ENCODE measurements around the gene EGFL7.

The EGFL7 gene

DNA sequence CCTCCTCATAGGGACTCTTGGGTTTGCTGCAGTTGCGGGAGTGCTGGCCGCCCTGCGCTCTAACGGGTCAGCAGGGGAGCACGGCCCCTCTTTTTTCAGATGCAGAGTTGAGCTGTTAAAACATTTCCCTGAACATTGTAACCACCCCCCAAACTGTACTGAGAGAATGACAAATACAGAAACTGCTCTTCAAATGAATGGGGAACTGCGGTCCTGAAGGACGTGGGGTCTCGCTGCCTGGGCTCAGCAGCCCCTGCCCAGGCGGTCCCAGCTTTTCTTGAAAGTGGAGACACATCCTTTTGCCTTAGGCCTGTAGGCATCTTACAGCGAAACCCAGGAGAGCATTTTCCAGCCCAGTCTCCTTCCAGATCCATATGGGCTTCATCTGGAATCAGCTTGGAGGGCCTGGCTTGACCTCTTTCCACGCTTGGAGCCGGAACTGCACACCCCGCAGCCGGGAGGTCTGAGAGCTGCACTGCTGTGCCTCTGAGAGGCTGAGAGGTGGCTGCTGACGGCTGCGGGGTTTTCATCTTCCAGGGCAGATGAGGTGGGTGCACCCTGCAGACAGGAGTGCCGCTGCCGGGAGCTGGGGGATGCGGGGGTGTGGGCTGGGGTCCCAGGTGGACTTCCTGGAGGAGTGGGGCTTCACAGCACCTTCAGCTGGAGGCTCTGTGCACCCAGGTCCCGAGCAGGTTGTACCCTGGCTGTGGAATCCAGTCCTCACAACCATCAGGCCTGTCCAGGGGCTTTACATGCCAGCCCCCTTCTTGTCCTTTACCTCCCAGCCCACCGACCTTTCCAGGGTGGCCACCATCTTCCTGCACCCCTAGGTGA is 25.8 kb downstream of the EGFL7 start:
- CTCF ChIA-PET = interaction anchor here (0.9 to 3.9 kb wide), 4 partner anchors 13 to 326 kb away, joined by 3 to 19 read pairs (median 8); no protein-coding TSS in a partner anchor
- H3K9me3 ChIP-seq (ENCODE audit: control insufficient read depth, insufficient read depth, low read depth, low read length) = no peaks in the 10 kb centered on the region
- H3K4me3 ChIP-seq (ENCODE audit: low read depth, low read length) = no peak overlapping the region
- H3K4me1 ChIP-seq (ENCODE audit: control insufficient read depth, insufficient read depth, low read length) = peaks cover 5% of the 10 kb centered on the region
- H3K27ac ChIP-seq (ENCODE audit: extremely low read depth, low read depth, low read length) = no peak overlapping the region
- peak; percentile 81 for TF ChIP-seq ZNF121 (tag by site-specific recombination; IDR thresholded peaks at IDR 0.05)
- 0 out of 2 replicates have a peak, but pooled peaks have one; percentile 39 for TF ChIP-seq ZBTB17 (tag by site-specific recombination; IDR thresholded peaks at IDR 0.05)
- TF ChIP-seq ZXDB (tag by site-specific recombination; IDR thresholded peaks at IDR 0.05) = no peak
- TF ChIP-seq, protein P1, sequence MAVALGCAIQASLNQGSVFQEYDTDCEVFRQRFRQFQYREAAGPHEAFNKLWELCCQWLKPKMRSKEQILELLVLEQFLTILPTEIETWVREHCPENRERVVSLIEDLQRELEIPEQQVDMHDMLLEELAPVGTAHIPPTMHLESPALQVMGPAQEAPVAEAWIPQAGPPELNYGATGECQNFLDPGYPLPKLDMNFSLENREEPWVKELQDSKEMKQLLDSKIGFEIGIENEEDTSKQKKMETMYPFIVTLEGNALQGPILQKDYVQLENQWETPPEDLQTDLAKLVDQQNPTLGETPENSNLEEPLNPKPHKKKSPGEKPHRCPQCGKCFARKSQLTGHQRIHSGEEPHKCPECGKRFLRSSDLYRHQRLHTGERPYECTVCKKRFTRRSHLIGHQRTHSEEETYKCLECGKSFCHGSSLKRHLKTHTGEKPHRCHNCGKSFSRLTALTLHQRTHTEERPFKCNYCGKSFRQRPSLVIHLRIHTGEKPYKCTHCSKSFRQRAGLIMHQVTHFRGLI (tag by site-specific recombination; IDR thresholded peaks at IDR 0.05) = no peak
- POLR2A ChIA-PET = interaction anchor here (0.7 to 3.6 kb wide), 4 partner anchors 12 to 518 kb away, joined by 3 to 22 read pairs (median 12); no protein-coding TSS in a partner anchor
- peaks cover 0 to 7% of the 10 kb centered on the region in 2 experiments; a peak in 1 of 3 replicates for H3K36me3 ChIP-seq (ENCODE audit: control insufficient read depth in 2 of 2, insufficient read depth in 1 of 2, low read length in 2 of 2)

DNA sequence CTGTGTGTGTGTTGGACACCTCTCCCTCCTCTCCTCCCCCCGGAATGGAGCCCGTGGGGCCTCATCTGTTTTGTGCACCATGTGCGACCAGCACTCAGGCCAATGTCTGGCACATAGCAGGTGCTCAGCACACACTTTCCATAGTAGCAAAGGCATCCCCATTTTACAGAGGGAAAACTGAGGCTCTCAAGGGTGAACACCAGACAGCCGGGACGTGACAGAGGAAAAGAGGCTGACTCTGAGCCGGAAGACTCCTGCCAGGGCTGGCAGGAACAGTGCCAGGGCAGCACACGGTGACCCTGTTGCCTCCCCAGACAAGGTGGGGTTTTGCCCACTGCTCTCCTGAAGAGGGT is 26.4 kb downstream of the EGFL7 start:
- H3K4me1 ChIP-seq (ENCODE audit: control insufficient read depth, insufficient read depth, low read length) = peaks cover 5% of the 10 kb centered on the region
- CTCF ChIA-PET = interaction anchor here (1.1 to 3.9 kb wide), 2 partner anchors 17 to 203 kb away, joined by 5 to 19 read pairs; no protein-coding TSS in a partner anchor
- no peak overlapping the region for H3K27ac ChIP-seq (ENCODE audit: extremely low read depth, low read depth, low read length)
- peaks cover 0 to 2% of the 10 kb centered on the region in 2 experiments; a peak in 1 of 3 replicates for H3K36me3 ChIP-seq (ENCODE audit: control insufficient read depth in 2 of 2, insufficient read depth in 1 of 2, low read length in 2 of 2)
- H3K4me3 ChIP-seq (ENCODE audit: low read depth, low read length) = no peak overlapping the region
- POLR2A ChIA-PET = interaction anchor here (0.8 to 3.6 kb wide), 2 partner anchors 14 to 39 kb away, joined by 3 to 22 read pairs; no protein-coding TSS in a partner anchor
- no peaks in the 10 kb centered on the region for H3K9me3 ChIP-seq (ENCODE audit: control insufficient read depth, insufficient read depth, low read depth, low read length)
- no peak for TF ChIP-seq GLIS2 (tag by site-specific recombination; IDR thresholded peaks at IDR 0.05)
- TF ChIP-seq, protein P2, sequence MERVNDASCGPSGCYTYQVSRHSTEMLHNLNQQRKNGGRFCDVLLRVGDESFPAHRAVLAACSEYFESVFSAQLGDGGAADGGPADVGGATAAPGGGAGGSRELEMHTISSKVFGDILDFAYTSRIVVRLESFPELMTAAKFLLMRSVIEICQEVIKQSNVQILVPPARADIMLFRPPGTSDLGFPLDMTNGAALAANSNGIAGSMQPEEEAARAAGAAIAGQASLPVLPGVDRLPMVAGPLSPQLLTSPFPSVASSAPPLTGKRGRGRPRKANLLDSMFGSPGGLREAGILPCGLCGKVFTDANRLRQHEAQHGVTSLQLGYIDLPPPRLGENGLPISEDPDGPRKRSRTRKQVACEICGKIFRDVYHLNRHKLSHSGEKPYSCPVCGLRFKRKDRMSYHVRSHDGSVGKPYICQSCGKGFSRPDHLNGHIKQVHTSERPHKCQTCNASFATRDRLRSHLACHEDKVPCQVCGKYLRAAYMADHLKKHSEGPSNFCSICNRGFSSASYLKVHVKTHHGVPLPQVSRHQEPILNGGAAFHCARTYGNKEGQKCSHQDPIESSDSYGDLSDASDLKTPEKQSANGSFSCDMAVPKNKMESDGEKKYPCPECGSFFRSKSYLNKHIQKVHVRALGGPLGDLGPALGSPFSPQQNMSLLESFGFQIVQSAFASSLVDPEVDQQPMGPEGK (tag by site-specific recombination; IDR thresholded peaks at IDR 0.05) = no peak
- no peak for TF ChIP-seq ZNF366 (tag by site-specific recombination; conservative IDR thresholded peaks at IDR 0.05)
- no peak for TF ChIP-seq ZNF174 (tag by site-specific recombination; IDR thresholded peaks at IDR 0.05)
- TF ChIP-seq, protein P3, sequence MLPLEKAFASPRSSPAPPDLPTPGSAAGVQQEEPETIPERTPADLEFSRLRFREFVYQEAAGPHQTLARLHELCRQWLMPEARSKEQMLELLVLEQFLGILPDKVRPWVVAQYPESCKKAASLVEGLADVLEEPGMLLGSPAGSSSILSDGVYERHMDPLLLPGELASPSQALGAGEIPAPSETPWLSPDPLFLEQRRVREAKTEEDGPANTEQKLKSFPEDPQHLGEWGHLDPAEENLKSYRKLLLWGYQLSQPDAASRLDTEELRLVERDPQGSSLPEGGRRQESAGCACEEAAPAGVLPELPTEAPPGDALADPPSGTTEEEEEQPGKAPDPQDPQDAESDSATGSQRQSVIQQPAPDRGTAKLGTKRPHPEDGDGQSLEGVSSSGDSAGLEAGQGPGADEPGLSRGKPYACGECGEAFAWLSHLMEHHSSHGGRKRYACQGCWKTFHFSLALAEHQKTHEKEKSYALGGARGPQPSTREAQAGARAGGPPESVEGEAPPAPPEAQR (tag by site-specific recombination; IDR thresholded peaks at IDR 0.05) = no peak
- no peak for TF ChIP-seq ZBTB7A (tag by site-specific recombination; IDR thresholded peaks at IDR 0.05; ENCODE audit: low read depth)
- TF ChIP-seq ZFP41 (tag by site-specific recombination; IDR thresholded peaks at IDR 0.05; ENCODE audit: borderline replicate concordance) = no peak
- TF ChIP-seq ZBTB1 (tag by site-specific recombination; IDR thresholded peaks at IDR 0.05) = no peak
- TF ChIP-seq ZNF274 (IDR thresholded peaks at IDR 0.05; ENCODE audit: low read length) = no peak
- no peak for TF ChIP-seq ZNF274 (tag by site-specific recombination; IDR thresholded peaks at IDR 0.05; ENCODE audit: borderline replicate concordance)
- no peak for TF ChIP-seq YY2 (tag by site-specific recombination; IDR thresholded peaks at IDR 0.05)
- TF ChIP-seq ZNF175 (tag by site-specific recombination; IDR thresholded peaks at IDR 0.05) = no peak
- no peak for TF ChIP-seq ZNF114 (tag by site-specific recombination; IDR thresholded peaks at IDR 0.05)
- TF ChIP-seq MZF1 (tag by site-specific recombination; IDR thresholded peaks at IDR 0.05; ENCODE audit: borderline replicate concordance) = no peak
- TF ChIP-seq, protein P4, sequence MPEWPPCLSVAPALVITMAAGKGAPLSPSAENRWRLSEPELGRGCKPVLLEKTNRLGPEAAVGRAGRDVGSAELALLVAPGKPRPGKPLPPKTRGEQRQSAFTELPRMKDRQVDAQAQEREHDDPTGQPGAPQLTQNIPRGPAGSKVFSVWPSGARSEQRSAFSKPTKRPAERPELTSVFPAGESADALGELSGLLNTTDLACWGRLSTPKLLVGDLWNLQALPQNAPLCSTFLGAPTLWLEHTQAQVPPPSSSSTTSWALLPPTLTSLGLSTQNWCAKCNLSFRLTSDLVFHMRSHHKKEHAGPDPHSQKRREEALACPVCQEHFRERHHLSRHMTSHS (tag by site-specific recombination; IDR thresholded peaks at IDR 0.05) = no peak
- TF ChIP-seq MYNN (tag by site-specific recombination; IDR thresholded peaks at IDR 0.05; ENCODE audit: borderline replicate concordance) = no peak
- TF ChIP-seq, protein P5, sequence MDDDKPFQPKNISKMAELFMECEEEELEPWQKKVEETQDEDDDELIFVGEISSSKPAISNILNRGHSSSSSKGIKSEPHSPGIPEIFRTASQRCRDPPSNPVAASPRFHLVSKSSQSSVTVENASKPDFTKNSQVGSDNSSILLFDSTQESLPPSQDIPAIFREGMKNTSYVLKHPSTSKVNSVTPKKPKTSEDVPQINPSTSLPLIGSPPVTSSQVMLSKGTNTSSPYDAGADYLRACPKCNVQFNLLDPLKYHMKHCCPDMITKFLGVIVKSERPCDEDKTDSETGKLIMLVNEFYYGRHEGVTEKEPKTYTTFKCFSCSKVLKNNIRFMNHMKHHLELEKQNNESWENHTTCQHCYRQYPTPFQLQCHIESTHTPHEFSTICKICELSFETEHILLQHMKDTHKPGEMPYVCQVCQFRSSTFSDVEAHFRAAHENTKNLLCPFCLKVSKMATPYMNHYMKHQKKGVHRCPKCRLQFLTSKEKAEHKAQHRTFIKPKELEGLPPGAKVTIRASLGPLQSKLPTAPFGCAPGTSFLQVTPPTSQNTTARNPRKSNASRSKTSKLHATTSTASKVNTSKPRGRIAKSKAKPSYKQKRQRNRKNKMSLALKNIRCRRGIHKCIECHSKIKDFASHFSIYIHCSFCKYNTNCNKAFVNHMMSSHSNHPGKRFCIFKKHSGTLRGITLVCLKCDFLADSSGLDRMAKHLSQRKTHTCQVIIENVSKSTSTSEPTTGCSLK (tag by site-specific recombination; IDR thresholded peaks at IDR 0.05) = no peak
- TF ChIP-seq ZNF664 (tag by site-specific recombination; IDR thresholded peaks at IDR 0.05) = peak; percentile 97
- TF ChIP-seq ZNF239 (tag by site-specific recombination; IDR thresholded peaks at IDR 0.05) = no peak
- no peak for TF ChIP-seq ZNF677 (tag by site-specific recombination; IDR thresholded peaks at IDR 0.05)
- no peak for TF ChIP-seq ZNF157 (tag by site-specific recombination; IDR thresholded peaks at IDR 0.05)
- TF ChIP-seq PRDM1 (tag by site-specific recombination; IDR thresholded peaks at IDR 0.05) = no peak

All from HEK293 (cell line).